HG03196 (cell line): Measurements from ENCODE around the gene IL17D.
"Not testable (repeated sequence)": the region's sequence is repeated elsewhere in the genome, so short reads cannot be mapped to it uniquely, and the experiment has no call there.

Experiments used
- ATAC-seq: cut with Tn5 transposase; IDR thresholded peaks from one replicate; pipeline ENCODE4 v1.9.1; 2021; ENCODE audit not compliant: unreplicated experiment

IL17D gene, protein sequence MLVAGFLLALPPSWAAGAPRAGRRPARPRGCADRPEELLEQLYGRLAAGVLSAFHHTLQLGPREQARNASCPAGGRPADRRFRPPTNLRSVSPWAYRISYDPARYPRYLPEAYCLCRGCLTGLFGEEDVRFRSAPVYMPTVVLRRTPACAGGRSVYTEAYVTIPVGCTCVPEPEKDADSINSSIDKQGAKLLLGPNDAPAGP

DNA sequence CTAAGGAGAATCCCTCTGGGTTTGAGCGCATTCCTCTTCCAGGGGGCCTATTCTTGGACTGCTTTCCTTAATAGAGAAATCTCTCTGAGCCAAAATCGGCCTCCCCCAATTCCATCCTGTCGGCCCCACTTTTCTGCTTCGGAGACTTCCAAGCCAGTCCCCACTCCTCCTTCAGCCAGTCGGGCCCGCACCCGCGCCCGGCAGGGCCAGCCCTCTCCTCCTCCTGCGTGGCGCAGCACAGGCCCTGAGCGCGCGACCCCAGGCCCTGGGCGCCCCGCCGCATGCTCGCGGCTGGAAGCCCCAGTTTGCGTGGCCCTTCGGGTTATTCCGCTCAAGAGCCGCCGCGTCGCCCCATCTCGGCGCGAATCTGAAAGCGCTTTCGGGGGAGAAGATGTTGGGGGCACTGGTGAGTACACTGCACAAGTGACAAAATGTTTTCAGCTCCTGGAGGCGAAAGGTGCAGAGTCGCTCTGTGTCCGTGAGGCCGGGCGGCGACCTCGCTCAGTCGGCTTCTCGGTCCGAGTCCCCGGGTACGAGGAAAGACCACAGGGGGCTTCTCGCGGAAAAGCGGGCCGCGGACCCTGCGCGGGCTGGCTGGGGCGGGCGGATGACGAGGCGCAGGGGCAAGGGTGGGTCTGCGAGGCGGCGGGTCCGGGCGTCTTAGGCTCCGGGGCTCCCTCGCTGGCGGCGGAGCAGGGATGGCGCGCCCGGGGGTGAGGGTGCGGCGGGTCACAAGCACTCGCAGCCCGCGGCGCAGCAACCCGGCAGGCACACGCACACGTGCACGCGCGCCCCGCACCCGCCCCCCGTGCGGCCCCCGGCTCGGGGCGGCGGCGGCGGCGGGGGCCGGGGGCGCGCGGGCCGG, at the start of gene IL17D:
Gene IL17D (plus strand): TSS at position 785 of the 865 bp plus-strand sequence. CDS start 303 bp downstream, outside the sequence.
- no peak for ATAC-seq

DNA sequence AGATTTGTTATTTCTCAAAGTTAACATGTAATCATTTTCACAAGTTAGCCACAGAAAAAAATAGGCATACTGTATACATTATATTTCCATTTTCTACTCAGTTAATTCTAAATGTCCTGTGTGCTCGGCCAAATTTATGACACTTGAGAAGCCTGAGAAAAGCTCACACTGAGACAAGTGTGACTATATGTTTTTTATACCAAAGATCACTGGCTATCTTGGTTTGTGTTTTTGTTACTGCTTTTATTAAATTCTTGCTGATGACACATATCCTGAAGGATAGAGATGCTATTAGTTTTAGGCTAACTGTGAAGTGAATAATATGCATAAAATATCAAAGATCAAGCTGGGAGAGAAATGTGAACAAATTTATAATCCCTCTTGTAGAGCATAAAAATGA, 49.3 kb upstream of the IL17D start:
- no peak for ATAC-seq

DNA sequence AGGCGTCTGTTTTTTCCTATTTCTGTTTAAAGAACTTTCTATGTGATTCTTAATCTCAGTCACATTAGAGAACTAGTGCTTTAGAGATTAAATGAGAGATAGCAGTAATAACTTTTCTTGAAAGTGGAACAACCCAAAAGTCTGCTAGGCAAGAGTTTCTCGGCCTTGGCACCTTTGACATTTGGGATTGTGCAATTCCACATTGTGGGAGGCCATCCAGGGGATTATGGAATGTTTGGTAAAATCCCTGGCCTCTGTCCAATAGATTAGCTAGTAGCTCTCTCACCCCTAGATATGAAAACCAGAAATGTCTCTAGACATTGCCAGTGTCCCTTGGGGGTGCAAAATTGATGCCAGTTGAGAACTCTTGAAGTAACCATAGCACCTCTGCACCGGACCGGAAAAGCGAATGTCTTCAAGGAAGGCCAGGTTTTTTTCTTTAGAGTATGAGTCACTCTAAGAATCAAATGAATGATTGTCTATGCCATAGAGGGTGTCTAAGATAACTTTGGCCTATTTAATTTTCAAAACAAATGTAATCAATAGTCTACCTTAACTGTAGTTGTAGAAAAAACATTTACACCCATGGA, 45.0 kb upstream of the IL17D start:
- ATAC-seq, result no peak

DNA sequence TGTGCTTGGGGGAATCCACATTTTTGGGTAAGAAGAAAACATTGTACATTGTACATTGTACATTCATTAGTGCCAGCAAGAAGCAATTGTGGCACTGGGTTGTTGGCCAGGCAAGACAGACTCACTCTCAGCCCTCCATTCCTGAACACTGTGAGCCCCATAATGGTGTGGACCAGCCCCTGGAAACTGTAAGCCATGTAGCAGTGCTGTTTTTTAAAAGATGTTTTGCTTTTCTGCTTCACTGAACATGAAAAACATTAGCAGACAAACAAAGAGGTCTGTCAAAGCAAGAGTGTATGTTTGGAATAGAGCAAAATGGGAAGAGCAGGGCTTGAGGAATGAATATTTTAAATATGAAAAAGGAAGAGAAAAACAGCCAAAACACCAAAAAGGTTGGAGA, 39.1 kb upstream of the IL17D start:
- no peak for ATAC-seq

DNA sequence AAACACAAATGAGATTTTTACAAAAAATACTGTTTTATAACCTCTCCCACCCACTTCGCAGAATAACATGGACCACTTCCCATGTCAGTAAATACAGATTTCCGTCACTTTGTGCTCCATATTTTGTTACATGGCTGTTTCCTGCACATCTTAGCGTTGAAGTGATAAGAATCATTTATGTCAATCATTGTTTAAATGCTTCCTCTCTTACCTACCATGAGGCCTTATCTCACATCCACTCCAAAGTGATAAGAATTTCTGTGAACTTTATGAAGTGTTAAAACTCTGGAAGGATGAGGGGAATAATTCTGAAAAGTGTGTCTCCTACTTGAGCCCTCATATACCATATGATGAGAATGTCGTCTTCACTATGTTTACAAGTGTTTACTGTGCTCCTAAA, 36.6 kb upstream of the IL17D start:
- no peak for ATAC-seq

DNA sequence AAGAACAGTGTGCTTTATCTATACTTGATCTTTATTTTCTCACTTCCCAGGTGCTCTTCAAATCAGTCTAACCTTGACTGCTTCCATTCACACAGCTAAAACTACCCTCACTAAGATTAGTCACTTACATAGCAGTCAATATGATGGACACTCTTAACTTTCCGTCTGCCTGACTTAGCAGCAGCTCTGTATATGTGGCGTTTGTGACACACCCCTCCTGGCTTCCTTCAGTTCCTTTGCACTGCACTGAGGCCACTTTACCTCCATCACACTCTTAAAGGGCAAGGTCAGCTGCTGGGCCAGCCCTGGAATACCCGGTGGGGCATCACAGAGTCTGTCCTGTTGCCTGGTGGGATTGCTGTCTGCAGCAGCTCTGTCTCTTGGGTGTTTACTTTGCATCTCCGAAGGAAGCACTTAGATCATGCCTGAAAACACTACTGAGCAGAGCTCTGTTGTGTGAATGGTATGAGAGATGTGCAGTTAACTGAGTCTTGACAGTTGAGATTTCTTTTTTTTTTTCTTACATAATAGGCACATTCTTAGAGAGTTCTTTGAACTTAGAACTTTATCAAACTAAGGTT, 35.6 kb upstream of the IL17D start:
- no peak for ATAC-seq

DNA sequence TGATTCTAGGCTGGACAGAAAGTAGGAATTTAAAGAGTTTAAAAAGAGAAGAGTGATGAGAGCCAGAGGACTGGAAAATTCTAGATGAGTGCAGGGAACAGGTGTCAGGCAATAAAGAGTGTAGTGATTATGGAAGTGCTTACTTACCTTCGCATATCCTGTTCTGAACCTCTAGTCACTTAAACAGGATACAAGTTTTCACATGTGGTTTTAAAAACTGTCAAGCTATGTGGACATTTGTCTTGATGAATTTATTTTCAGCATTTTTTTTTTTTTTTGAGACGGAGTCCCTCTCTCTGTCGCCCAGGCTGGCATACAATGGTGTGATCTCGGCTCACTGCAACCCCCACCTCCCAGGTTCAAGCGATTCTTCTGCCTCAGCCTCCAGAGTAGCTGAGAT, 34.3 kb upstream of the IL17D start:
- no peak for ATAC-seq

DNA sequence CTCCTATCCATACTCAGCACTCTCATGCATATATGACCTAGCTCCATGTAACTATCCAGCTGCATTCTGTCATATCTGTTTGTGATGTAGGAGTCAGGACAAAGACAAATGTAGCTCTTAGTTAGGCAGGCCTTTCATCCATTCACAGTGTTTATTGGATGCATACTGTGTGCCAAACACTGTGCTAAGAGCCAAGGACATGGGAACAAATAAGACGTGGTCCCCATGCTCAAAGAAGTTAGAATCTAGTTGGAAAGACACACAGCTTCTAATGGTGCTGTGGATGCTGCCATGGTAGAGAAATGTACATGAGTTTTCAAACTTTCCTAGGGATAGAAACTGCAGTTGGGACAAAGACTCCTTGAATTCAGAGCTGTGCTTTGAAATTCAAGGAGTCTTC, 31.7 kb upstream of the IL17D start:
- ATAC-seq, result no peak

DNA sequence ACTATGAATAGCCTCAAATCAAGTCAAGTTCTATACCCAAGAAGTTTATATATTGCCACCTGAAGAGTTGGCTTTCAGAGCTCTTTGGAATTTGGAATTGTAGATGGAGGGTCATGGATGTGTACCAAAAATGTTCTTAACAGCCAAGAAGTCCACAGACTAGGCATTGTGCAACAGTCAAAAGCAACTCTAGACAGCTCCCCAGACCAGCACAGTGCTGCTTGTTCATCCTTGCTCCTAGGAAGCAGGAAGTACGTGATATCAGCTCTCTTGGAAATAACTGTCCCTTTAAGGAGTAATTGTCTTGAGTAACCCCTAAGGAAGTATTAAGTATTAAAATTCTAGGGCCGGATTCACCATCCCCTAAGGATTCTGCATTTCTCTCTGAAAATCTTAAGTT, 30.7 kb upstream of the IL17D start:
- no peak for ATAC-seq

DNA sequence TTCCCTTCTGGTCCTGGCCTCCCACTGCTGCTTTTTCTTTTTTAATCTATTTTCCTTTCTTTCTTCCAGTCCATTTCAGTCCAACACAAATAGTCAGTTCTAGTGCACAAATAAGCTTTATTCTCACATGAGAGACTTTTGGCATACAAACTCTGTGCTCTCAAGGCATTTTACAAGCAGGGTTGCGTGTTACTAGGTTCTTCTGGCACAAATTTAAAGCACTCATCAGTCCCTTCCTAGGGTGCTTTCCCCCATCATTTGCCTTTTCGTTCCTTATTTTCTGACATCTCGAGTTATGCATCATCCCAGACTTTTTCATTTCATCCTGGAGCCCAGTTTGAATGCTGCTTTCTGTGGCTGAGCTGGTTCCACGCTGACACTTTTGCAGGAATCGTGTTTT, 29.8 kb upstream of the IL17D start:
- no peak for ATAC-seq

DNA sequence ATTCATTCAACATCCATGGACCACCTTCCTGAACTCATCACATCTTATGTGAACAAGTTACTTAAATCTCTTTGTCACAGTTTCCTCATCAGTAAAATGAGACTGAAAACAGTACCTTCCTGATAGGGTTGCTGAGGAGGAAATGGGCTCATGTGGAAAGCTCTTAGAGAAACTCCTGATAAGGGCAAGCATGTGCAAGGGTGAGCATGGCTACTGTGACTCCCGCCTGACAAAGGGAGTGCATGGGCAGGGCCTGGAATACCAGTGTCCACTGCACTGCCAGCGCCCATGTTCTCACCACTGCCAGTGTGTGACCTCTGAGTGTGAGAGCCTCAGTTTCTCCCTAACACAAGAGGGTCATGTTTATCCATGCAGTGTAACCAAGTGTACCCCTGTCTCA, 27.3 kb upstream of the IL17D start:
- no peak for ATAC-seq

DNA sequence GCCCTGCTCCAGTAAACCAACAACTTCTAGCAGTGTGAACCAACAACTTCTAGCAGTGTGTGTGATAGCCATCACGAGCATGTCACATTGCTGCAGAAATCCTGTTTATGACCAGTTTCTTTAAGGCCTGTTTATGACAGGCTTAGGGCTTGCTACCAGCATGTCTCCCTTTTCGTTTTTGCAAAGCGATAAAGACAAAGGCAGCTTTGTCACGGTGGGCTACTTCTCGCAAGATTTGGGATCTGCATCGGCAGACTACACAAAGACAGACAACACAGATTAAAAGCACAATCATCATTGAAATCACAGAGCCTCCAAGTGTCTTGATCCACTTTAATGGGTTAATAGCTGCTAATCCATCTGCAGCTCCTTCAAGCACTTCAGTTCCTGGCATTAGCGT, 24.9 kb upstream of the IL17D start:
- ATAC-seq, result not testable (repeated sequence)

DNA sequence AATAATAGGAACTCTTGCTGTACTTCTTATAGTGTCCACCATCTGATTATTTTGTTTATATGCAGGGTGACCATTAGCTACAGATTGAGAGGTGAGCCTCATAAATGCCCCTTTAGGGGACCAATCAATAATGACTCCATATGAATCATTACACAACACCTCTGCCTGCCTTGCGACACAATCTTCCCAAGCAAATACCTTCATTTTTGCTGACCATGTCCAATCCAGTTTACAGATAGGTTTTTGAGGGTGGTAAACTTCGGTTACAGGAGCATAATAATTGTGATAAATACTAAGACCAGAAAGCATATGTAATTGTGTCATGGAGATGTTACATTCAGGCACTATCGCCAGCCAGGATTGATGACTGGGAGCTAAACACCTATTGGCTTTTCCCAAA, 23.6 kb upstream of the IL17D start:
- no peak for ATAC-seq

DNA sequence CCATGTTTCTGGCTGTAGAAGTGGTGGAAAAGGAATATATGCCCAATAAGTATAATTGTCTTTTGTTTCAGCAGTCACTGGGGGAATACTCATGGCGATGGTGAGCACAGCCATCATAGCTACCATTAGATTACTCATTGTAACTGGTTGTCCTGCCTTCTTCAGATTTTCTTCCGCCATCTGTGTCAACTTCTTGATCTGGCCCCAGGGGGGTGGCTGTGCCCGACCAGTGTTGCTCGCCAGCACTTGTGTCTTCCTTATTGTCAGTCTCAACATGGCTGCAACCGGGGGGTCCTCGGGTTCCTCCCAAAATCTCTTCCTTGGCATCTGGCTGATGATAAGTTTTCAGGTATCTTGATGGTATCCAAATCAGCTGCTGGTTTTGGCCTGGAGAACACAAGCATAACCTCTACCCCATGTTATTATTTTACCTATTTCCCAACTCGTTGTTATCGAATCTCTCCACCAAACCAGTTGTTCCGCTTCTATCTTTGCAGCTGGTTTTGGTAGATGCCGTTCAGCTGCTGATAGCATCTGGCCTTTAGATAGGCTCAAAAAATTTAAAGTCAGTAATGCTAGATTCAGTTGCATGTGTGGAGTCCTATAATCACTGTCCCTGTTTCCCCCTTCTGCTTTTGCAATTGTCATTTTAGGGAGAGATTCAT, 23.0 kb upstream of the IL17D start:
- no peak for ATAC-seq

DNA sequence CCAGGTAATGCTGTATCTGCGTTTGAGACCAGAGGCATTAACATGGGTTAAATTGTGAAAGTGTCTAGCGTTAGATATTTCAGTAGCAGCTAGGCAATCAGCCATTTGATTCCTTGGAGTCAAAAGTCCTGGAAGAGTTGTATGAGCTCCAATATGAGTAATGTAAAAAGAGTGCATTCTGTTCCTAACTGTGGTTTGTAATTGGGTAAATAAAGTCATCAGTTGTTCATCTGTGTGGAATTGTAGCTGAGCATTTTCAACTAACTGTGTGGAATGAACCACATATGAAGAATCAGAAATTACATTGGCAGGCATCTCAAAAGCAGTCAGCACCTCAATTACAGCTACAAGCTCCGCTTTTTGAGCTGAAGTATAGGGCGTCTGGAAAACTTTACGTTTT, 22.0 kb upstream of the IL17D start:
- ATAC-seq, result not testable (repeated sequence)

DNA sequence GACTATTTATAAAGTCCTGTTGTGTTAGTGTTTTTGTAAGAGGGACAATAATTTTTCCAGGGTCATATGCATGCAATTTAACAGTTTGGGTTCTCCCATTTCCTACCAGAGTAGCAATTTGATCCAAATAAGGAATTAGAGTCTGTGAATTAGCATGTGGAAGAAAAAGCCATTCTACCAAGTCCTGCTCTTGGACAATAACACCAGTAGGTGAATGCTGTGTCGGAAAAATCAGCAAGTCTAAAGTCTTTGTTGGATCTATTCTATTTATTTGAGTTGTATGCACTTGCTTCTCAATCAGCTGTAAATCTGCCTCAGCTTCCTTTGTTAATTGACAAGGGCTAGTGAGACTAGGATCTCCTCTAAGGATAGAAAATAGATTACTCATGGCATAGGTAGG, 21.4 kb upstream of the IL17D start:
- no peak for ATAC-seq

DNA sequence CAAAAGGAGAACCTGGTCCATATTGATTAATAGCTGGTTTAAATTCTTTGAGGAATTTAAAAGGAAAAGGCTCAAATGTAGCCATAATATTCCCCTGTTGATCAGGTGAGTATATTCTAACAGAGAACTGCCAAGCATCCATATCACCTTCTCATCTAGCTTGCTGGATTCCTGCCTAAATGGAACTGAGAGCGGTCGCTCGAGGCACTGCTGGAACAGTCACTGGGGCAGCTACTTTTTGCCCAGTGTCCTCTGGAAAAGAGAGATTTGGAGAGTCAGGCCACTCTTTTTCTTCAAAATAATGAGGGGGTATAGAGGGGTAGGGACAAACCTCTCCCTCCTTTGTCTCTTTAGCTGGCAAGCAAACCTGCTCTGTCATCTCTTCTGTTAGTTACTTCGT, 19.5 kb upstream of the IL17D start:
- no peak for ATAC-seq

DNA sequence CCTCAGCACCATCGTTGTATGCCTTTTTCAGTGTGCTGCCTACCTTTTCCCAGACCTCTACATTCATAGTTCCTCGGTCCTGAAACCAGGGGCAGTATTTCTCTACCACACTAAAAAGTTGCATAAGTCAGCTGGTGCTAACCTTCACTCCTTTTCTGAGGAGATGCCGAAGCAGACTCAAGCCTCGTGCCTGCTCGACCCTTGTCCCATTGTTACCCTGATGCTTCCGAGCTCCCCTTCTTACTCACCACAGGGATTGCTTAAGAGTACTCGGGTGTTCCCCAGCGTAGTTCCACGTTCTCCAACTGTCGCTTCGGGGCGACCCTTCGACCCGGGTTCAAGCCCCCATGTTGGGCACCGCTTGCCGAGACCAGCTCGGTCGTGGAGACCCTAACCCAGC, 19.0 kb upstream of the IL17D start:
- ATAC-seq, result no peak

DNA sequence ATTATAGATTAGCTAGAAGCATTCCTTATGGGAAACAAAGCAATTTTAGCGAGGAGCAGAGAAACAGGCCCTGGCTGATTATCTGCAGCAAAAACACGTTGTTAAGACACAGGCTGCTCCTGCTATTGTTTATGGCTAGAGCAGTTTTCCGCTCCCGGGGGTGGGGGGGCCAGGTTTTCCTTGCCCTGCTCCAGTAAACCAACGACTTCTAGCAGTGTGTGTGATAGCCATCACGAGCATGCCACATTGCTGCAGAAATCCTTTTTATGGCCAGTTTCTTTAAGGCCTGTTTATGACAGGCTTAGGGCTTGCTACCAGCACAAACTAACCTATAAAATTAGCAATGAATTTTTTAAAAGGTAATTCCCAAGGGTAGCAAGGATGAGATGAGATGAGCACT, 18.4 kb upstream of the IL17D start:
- no peak for ATAC-seq

DNA sequence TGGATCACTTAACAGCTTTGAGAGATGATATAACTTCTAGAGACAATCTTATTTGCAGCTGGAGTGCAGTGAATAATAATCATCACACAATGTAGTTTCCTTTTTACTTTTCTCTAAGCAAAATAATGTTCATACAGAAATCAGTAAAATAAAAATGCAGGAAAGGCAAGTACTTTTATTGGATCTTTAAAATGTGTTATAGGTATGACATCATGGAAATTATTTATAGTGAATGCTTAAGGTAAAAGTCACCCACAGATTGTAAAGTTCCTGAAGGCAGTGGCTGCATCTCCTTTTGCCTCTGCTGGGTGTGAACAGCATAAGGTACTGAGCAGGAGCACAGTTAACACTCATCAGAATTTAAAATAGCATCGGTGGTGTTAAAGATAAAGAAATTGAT, 17.3 kb upstream of the IL17D start:
- ATAC-seq, result no peak

DNA sequence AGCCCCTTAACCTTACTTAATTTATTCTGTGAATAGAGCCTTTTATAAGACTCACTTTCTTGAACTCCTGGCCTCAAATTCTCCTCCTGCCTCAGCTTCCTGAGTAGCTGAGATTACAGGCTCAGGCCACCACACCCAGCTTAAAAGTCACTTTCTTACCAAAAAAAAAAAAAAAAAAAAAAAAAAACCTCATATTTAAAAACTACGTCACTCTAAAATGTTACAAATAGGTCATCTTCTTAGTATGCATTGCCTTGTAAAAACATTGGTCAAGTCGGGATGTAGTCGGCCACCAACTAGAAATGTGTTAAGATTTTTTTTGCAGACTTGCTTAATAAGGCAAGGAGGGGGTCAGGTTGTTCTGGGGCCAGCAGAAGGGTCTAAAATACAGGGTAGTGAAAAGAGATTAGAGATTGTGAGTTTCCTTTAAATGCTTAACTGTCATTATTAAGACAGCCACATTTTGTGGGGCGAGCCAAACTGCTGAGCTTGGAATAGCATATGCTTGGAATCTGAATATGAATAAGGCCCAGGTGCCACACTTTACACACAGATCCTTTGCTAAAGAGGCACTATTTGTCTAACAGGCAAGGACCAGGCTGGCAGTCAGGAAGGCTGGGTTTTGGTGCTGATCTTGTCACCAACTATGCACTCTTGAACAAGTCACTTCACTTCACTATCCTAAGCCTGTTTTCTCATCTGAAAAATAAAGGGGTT, 16.5 kb upstream of the IL17D start:
- ATAC-seq, result no peak
